NCI-H524 (cell line): ENCODE data around the gene VAMP2.

Experiments used
- DNase-seq, 2 experiments: peaks; one replicate each; lab custom pipeline; 2025; lab: John Stamatoyannopoulos, UW

The VAMP2 gene

GRCh38 chr17:8176197-8176940 lies 13.6 kb upstream of the VAMP2 start, which contains the start of gene TMEM107:
Gene TMEM107 (minus strand): TSS chr17:8176380. CDS start chr17:8176286, 94 bp downstream.
- peak; percentile 35 to 71 for DNase-seq

GRCh38 chr17:8175795-8176196 lies 13.0 kb upstream of the VAMP2 start:
- no peak for DNase-seq

- DNase-seq, result peak in 1 of 2 experiments; percentile 54
These were observed 11.1 kb upstream of the VAMP2 start for GRCh38 chr17:8173871-8174322.

GRCh38 chr17:8173056-8173870 lies 10.5 kb upstream of the VAMP2 start:
- peak; percentile 46 to 83 for DNase-seq

- peak; percentile 42 to 56 for DNase-seq
These were observed 7.4 kb upstream of the VAMP2 start for GRCh38 chr17:8170186-8170585.

- no peak for DNase-seq
These were observed 4.8 kb upstream of the VAMP2 start for GRCh38 chr17:8167526-8167925.

- DNase-seq, result no peak
These were observed 4.0 kb upstream of the VAMP2 start for GRCh38 chr17:8166731-8167130.

GRCh38 chr17:8164815-8165131 lies 2.0 kb upstream of the VAMP2 start:
- no peak for DNase-seq

- peak; percentile 14 to 22 for DNase-seq
These were observed 1.4 kb upstream of the VAMP2 start for GRCh38 chr17:8163978-8164814.

GRCh38 chr17:8162997-8163977 lies 539 bp upstream of the VAMP2 start:
- DNase-seq, result peak in 1 of 2 experiments; percentile 14

- no peak for DNase-seq
These were observed 1.2 kb downstream of the VAMP2 start for GRCh38 chr17:8161289-8162232.

GRCh38 chr17:8160741-8161221 lies 2.0 kb downstream of the VAMP2 start:
- no peak for DNase-seq

- DNase-seq, result no peak
These were observed 2.5 kb downstream of the VAMP2 start for GRCh38 chr17:8160224-8160577.

- no peak for DNase-seq
These were observed 3.1 kb downstream of the VAMP2 start for GRCh38 chr17:8159459-8160223.

GRCh38 chr17:8159032-8159400 lies 3.7 kb downstream of the VAMP2 start:
- DNase-seq, result no peak

- DNase-seq, result peak in 1 of 2 experiments; percentile 62
These were observed 4.3 kb downstream of the VAMP2 start for GRCh38 chr17:8158267-8159031.

GRCh38 chr17:8156246-8156992 lies 6.3 kb downstream of the VAMP2 start:
- DNase-seq, result peak; percentile 91 to 97

- no peak for DNase-seq
These were observed 6.8 kb downstream of the VAMP2 start for GRCh38 chr17:8155996-8156245.
